Urothelium cell line (cell line): ENCODE results near the gene RPS16.
A peak's percentile ranks its signal among the peaks of the same experiment; 100 is the strongest.
"Not testable (repeated sequence)": the region's sequence is repeated elsewhere in the genome, so short reads cannot be mapped to it uniquely, and the experiment has no call there.

Source experiments
- DNase-seq: peaks from one replicate; pipeline ENCODE4 v3.0.0; 2011; ENCODE audit warnings: low spot score, mixed read lengths
- FAIRE-seq: peaks from 2 replicates; lab custom pipeline; 2011; peaks lifted over from hg19 to GRCh38; lab: Jason Lieb, UNC

Gene RPS16

DNA sequence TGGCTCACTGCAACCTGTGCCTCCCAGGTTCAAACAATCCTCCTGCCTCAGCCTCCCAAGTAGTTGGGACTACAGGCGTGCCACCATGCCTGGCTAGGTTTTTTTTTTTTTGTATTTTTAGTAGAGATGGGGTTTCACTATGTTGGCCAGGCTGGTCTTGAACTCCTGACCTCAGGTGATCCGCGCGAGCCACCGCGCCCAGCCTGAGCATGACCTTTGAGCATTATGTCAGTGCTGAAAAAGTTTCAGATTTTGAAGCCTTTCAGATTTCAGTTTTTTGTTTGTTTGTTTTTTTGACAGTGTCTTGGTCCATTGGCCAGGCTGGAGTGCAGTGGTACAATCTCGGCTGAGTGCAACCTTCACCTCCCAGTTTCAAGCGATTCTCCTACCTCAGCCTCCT is 15.5 kb upstream of the RPS16 start:
- not testable (repeated sequence) for FAIRE-seq, DNase-seq

GRCh38 chr19:39449116-39449797 is 13.5 kb upstream of the RPS16 start:
- FAIRE-seq (no peak), DNase-seq (no peak)

GRCh38 chr19:39448271-39448670 is 12.5 kb upstream of the RPS16 start:
- no peak for FAIRE-seq
- no peak for DNase-seq

DNA sequence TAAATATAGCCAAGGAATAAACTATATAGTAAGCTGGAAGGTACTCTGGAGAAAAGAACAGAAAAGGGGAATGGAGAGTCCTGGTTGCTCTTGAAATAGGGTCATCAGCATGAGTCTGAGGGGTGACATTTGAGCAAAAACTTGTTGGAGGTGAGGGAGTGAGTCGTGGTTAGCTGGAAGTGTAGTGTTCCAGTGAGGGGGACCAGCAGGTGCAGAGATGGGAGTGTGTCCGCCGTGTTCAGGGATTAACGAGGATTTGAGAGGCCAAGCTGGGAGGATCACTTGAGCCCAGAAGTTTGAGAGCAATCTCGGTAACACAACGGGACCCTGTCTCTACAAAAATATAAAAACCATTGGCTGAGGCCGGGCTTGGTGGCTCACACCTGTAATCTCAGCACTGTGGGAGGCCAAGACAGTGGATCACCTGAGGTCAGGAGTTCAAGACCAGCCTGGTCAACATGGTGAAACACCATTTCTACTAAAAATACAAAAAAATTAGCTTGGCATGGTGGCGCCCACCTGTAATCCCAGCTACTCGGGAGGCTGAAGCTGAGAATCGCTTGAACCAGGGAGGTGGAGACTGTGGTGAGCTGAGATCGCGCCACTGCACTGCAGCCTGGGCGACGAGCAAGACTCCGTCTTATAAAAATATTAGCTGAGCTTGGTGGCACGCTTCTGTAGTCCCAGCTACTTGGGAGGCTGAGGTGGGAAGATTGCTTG is 10.8 kb upstream of the RPS16 start:
- DNase-seq (no peak), FAIRE-seq (no peak)

GRCh38 chr19:39445196-39446111 is 9.7 kb upstream of the RPS16 start, which contains the start of gene SUPT5H:
SUPT5H (plus strand) TSS chr19:39445582; CDS start chr19:39445891, 309 bp downstream.
- FAIRE-seq (peak; percentile 85), DNase-seq (peak; percentile 99)

DNA sequence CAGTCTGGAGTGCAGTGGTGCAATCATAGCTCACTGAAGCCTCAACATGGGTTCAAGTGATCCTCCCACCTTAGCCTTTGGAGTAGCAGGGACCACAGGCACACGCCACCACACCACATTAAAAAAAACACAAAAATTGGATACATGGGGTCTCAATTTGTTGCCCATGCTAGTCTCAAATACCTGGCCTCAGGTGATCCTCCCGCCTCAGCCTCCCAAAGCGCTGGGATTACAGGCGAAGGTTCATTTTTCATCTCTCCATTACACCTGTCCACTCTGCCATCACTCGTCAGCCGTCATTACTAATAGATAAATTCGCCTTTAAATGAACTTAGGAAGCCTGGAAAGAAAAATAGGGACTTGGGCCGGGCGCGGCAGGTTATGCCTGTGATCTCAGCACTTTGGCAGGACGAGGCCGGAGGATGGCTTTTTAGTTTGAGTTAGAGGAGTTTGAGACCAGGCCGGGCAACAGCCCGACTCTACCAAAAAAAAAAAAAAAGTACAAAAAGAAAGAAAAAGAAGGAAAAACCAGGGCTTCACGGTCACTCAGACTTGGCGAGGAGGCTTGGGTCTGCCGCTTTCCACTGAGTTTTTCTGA is 8.9 kb upstream of the RPS16 start:
- no peak for DNase-seq

GRCh38 chr19:39438270-39438934 is 2.7 kb upstream of the RPS16 start:
- FAIRE-seq = no peak
- DNase-seq = no peak

More for the DNA sequence above, 8.9 kb upstream of the RPS16 start:
- no peak for FAIRE-seq

GRCh38 chr19:39436350-39436716 is 584 bp upstream of the RPS16 start:
- DNase-seq (no peak), FAIRE-seq (no peak)

DNA sequence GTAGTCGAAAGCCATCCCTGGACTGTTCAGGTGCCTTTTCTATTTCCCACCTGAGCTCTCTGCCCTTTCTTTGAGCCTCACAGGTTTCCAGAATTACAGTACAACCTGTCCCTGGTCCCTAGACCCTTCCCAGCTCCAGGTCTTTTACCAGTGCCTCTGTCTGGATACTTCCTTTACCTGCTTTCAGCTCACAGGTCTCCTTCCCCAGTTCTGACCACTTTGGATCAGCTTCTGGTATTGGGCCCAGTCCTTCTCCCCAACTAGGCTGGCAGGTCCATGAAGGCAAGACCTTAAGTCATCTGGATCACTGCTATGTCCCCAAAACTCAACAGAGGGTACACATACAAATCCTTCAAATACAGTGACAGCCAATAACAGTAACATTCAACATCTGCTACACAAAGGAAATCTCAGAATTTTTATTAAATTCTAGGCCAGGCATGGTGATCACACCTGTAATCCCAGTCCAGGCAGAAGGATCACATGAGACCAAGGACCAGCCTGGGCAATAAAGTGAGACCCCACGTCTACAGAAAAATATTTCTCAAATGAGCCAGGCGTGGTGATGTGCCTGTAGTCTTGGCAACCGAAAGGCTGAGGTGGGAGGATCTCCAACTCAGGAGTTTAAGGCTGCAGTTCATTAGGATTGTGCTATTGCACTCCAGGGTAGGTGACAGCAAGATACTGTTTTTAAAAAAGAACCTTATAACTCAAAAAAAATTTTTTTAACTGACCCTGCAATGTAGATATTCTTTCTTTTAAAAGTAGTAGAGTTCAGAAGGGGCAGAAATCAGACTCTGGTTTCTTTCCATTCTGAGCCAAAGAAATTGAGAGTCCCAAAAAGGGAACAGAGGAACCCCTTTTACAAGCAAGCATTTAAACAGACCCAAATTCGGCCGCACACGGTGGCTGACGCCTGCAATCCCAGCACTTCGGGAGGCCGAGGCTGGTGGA is 1.3 kb downstream of the RPS16 start:
- FAIRE-seq (no peak), DNase-seq (no peak)

DNA sequence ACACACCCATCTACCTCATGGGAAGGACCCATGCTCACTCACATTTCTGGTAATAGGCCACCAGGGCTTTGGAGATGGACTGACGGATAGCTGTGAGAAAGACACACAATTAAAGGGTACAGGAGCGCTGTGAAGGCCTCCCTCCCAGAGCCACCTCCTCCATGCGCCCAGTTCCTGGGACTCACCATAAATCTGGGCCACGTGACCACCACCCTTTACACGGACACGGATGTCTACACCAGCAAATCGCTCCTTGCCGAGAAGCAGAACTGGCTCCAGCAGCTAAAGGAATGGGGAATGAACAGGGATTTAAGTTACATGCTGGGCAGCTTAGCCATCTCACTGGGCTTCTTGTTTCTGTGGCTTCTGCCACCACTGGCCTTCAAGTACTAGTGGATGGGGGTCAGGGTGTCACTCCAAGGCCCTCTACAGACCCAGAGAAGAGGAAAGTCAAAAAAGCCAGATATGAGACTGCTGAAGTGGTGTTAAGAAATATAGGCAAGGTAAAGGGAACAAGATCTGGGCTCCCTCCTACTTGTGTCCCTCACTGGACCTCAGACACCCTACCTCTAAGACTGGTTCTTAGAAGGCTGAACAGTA is 2.2 kb downstream of the RPS16 start:
- DNase-seq = no peak
- FAIRE-seq = no peak

GRCh38 chr19:39432677-39433025 is 3.1 kb downstream of the RPS16 start:
- FAIRE-seq = no peak
- no peak for DNase-seq

- peak; percentile 51 for DNase-seq
Measured at GRCh38 chr19:39430675-39431593, 4.8 kb downstream of the RPS16 start.

GRCh38 chr19:39428283-39429112 is 7.3 kb downstream of the RPS16 start:
- FAIRE-seq (no peak), DNase-seq (peak; percentile 61)

More at GRCh38 chr19:39430675-39431593, 4.8 kb downstream of the RPS16 start:
- no peak for FAIRE-seq

- FAIRE-seq (no peak), DNase-seq (no peak)
Measured at GRCh38 chr19:39427707-39428106, 8.0 kb downstream of the RPS16 start.

DNA sequence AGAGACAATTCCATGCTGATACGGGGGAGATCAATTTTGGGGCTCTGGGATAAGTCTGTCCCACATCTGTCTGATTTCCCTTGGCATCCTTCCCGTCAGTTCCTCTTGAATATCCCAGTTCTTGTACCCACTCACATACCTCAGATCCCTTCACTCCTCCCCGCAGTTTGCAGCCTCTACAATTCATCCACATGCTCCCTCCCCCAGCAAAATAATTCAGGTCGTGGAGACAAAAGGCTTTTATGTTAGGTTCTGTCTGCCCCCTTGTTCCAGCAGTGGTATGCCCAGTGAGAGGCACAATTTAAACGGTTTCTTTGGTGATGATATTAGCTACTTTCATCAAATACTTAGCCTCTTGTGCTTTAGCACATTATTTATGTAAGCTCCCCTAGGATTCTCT is 9.6 kb downstream of the RPS16 start:
- FAIRE-seq (no peak), DNase-seq (no peak)

DNA sequence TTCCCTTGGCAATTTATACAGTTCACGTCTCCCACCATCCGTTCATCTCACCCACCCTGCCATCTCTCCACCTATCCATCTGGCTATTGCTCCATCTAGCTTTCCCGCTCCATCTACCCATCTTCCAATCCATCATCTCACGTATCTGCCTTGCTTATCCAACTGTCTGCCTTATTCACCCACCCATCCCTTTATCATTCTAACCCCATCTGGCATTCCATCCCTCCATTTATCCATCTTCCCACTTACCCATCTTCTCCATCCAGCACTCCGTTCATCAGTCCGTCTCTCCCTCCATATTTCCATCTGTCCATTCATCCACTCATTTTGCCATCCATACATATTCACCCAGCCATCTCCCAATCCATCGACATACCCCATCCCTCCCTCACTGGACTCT is 10.0 kb downstream of the RPS16 start:
- no peak for DNase-seq
- peak; percentile 44 for FAIRE-seq

GRCh38 chr19:39424934-39425333 is 10.8 kb downstream of the RPS16 start:
- no peak for DNase-seq
- FAIRE-seq = no peak
